IPS-18a (cell line): ENCODE data around the gene FKRP.
"Not testable (repeated sequence)": the region's sequence is repeated elsewhere in the genome, so short reads cannot be mapped to it uniquely, and the experiment has no call there.

Experiments
- H3K27ac ChIP-seq: one replicate; pipeline ENCODE4 v1.5.1; 2013; ENCODE audit warnings: low read length
- H3K27me3 ChIP-seq: one replicate; pipeline ENCODE4 v1.6.1; 2013; ENCODE audit warnings: mild to moderate bottlenecking, low read length; ENCODE audit not compliant: control insufficient read depth, insufficient read depth
- H3K36me3 ChIP-seq: one replicate; pipeline ENCODE4 v1.6.1; 2013; ENCODE audit warnings: low read depth, low read length; ENCODE audit not compliant: control insufficient read depth
- H3K4me1 ChIP-seq: one replicate; pipeline ENCODE4 v1.6.1; 2013; ENCODE audit warnings: low read depth, low read length; ENCODE audit not compliant: control insufficient read depth
- H3K4me3 ChIP-seq: one replicate; pipeline ENCODE4 v1.5.1; 2013; ENCODE audit warnings: low read length
- H3K9ac ChIP-seq: one replicate; pipeline ENCODE4 v1.6.1; 2013; ENCODE audit warnings: mild to moderate bottlenecking, low read length, moderate library complexity
- H3K9me3 ChIP-seq: one replicate; pipeline ENCODE4 v1.6.1; 2013; ENCODE audit warnings: low read depth, low read length; ENCODE audit not compliant: control insufficient read depth

Gene FKRP

GRCh38 chr19:46745521-46746280, at the start of gene FKRP:
Gene FKRP (plus strand): TSS chr19:46746057. CDS start chr19:46755451, 9,394 bp downstream.
- H3K36me3 ChIP-seq, result peaks cover 6% of the 10 kb centered on the region

GRCh38 chr19:46696866-46697203, 49.0 kb upstream of the FKRP start:
- peaks cover 42% of the 10 kb centered on the region for H3K36me3 ChIP-seq
- H3K9me3 ChIP-seq, result no peaks in the 10 kb centered on the region
- no peak overlapping the region for H3K27ac ChIP-seq
- peaks cover 3% of the 10 kb centered on the region for H3K4me1 ChIP-seq
- peak overlapping the region; percentile 23 for H3K4me3 ChIP-seq
- no peak overlapping the region for H3K9ac ChIP-seq
- H3K27me3 ChIP-seq, result no peaks in the 10 kb centered on the region

More at GRCh38 chr19:46745521-46746280, at the start of gene FKRP:
- Histone ChIP-seq H3K27me3 (no peaks in the 10 kb centered on the region), H3K9ac (peak within 1 kb of the TSS; percentile 85), H3K27ac (peak within 1 kb of the TSS; percentile 72), H3K4me1 (peaks cover 9% of the 10 kb centered on the region), H3K4me3 (peak within 1 kb of the TSS; percentile 94), H3K9me3 (no peaks in the 10 kb centered on the region)

- Histone ChIP-seq H3K4me1 (peaks cover 3% of the 10 kb centered on the region), H3K36me3 (peaks cover 42% of the 10 kb centered on the region), H3K9me3 (no peaks in the 10 kb centered on the region), H3K9ac (no peak overlapping the region), H3K4me3 (peak overlapping the region; percentile 36), H3K27me3 (no peaks in the 10 kb centered on the region), H3K27ac (no peak overlapping the region)
Measured at GRCh38 chr19:46697204-46697960, 48.5 kb upstream of the FKRP start.

- Histone ChIP-seq H3K9me3 (no peaks in the 10 kb centered on the region), H3K27me3 (no peaks in the 10 kb centered on the region), H3K4me3 (no peak overlapping the region), H3K4me1 (peaks cover 3% of the 10 kb centered on the region), H3K27ac (no peak overlapping the region), H3K36me3 (peaks cover 39% of the 10 kb centered on the region), H3K9ac (no peak overlapping the region)
Measured at GRCh38 chr19:46698395-46699321, 47.2 kb upstream of the FKRP start.

GRCh38 chr19:46700704-46701103, 45.2 kb upstream of the FKRP start:
- H3K9me3 ChIP-seq, result no peaks in the 10 kb centered on the region
- H3K4me3 ChIP-seq, result no peak overlapping the region
- peaks cover 38% of the 10 kb centered on the region for H3K36me3 ChIP-seq
- no peak overlapping the region for H3K9ac ChIP-seq
- H3K27ac ChIP-seq, result no peak overlapping the region
- H3K4me1 ChIP-seq, result peaks cover 3% of the 10 kb centered on the region
- H3K27me3 ChIP-seq, result no peaks in the 10 kb centered on the region

GRCh38 chr19:46704379-46705076, 41.3 kb upstream of the FKRP start:
- peaks cover 49% of the 10 kb centered on the region for H3K36me3 ChIP-seq
- H3K4me1 ChIP-seq, result no peaks in the 10 kb centered on the region
- no peak overlapping the region for H3K9ac ChIP-seq
- H3K27ac ChIP-seq, result no peak overlapping the region
- H3K27me3 ChIP-seq, result no peaks in the 10 kb centered on the region
- no peak overlapping the region for H3K4me3 ChIP-seq
- H3K9me3 ChIP-seq, result no peaks in the 10 kb centered on the region

GRCh38 chr19:46710687-46711086, 35.2 kb upstream of the FKRP start:
- Histone ChIP-seq H3K9ac (no peak overlapping the region), H3K4me1 (peaks cover 10% of the 10 kb centered on the region), H3K27ac (no peak overlapping the region), H3K4me3 (no peak overlapping the region), H3K27me3 (no peaks in the 10 kb centered on the region), H3K9me3 (no peaks in the 10 kb centered on the region), H3K36me3 (peaks cover 14% of the 10 kb centered on the region)

- H3K9ac ChIP-seq, H3K27ac ChIP-seq, H3K9me3 ChIP-seq, H3K27me3 ChIP-seq, H3K4me3 ChIP-seq, H3K36me3 ChIP-seq: not testable (repeated sequence)
- peaks cover 12% of the 10 kb centered on the region for H3K4me1 ChIP-seq
Measured at GRCh38 chr19:46712768-46713338, 33.0 kb upstream of the FKRP start.

- no peaks in the 10 kb centered on the region for H3K9me3 ChIP-seq
- H3K27ac ChIP-seq, result no peak overlapping the region
- H3K4me3 ChIP-seq, result peak overlapping the region; percentile 78
- H3K27me3 ChIP-seq, result no peaks in the 10 kb centered on the region
- peak overlapping the region; percentile 36 for H3K9ac ChIP-seq
- H3K36me3 ChIP-seq, result no peaks in the 10 kb centered on the region
- H3K4me1 ChIP-seq, result peaks cover 13% of the 10 kb centered on the region
Measured at GRCh38 chr19:46713781-46714443, 31.9 kb upstream of the FKRP start.

GRCh38 chr19:46714444-46715106, 31.3 kb upstream of the FKRP start:
- H3K36me3 ChIP-seq, result no peaks in the 10 kb centered on the region
- peak overlapping the region; percentile 47 for H3K9ac ChIP-seq
- H3K9me3 ChIP-seq, result no peaks in the 10 kb centered on the region
- peak overlapping the region; percentile 78 for H3K4me3 ChIP-seq
- peak overlapping the region; percentile 13 for H3K27ac ChIP-seq
- H3K27me3 ChIP-seq, result no peaks in the 10 kb centered on the region
- peaks cover 13% of the 10 kb centered on the region for H3K4me1 ChIP-seq
